GM12892 (cell line): ENCODE measurements around the gene PFKFB3.

Experiments used
- POLR2A ChIP-seq: IDR thresholded peaks from 2 replicates; pipeline ENCODE4 v1.6.1; 2011; ENCODE audit warnings: low read depth, low read length, control low read depth
- POLR2AphosphoS5 ChIP-seq: IDR thresholded peaks from 2 replicates; pipeline ENCODE4 v1.6.1; 2011; ENCODE audit warnings: low read depth, low read length, control low read depth
- TAF1 ChIP-seq: IDR thresholded peaks from 2 replicates; pipeline ENCODE4 v1.6.1; 2011; ENCODE audit warnings: low read depth, mild to moderate bottlenecking, control low read depth, low read length, borderline replicate concordance

- TF ChIP-seq POLR2AphosphoS5 (no peak), POLR2A (no peak), TAF1 (no peak)
Measured at GRCh38 chr10:6228647-6229046, 25.9 kb downstream of the PFKFB3 start.
